Activated naive CD4-positive, alpha-beta T cell treated with anti-CD3 and anti-CD28 coated beads, Interleukin-2, amount 50 U/mL, for 72 hours (primary cell): ENCODE measurements around the gene CLEC5A. TPM values are rescaled to one million over a fixed set of nuclear protein-coding genes. Genes with fewer than 3 reads are reported as not detected.
A peak's percentile ranks its signal among the peaks of the same experiment; 100 is the strongest.
"Not testable (repeated sequence)": the region's sequence is repeated elsewhere in the genome, so short reads cannot be mapped to it uniquely, and the experiment has no call there.

Experiments used
- ATAC-seq, 2 donors: fragments of 150-1000 bp; cut with Tn5 transposase; 2 replicates each; pipeline ENCODE4 v1.10.0; 2021; ENCODE audit warnings: mild to moderate bottlenecking in 2 of 2, moderate library complexity in 2 of 2
- DNase-seq, 2 donors: peaks; one replicate each; pipeline ENCODE4 v3.0.0; 2021 to 2022; ENCODE audit warnings: low spot score in 2 of 2
- H3K27ac Mint-ChIP-seq, 2 donors: one replicate each; pipeline ENCODE4 v1.8.0; 2022; ENCODE audit warnings: mild to moderate bottlenecking in 2 of 2, mixed read lengths in 2 of 2
- H3K36me3 Mint-ChIP-seq, 2 donors: one replicate each; pipeline ENCODE4 v1.8.0; 2022; ENCODE audit warnings: mixed read lengths in 2 of 2
- H3K9me3 Mint-ChIP-seq, 2 donors: one replicate each; pipeline ENCODE4 v1.8.0; 2022; ENCODE audit warnings: mixed read lengths in 2 of 2
- total RNA-seq, 2 donors: library from RNA; stranded (reverse); gene quantifications; one replicate each; pipeline ENCODE4 v1.2.3, GENCODE V29; 2022

The CLEC5A gene
- total RNA-seq, 2 donors from 2014 or later: not detected

DNA sequence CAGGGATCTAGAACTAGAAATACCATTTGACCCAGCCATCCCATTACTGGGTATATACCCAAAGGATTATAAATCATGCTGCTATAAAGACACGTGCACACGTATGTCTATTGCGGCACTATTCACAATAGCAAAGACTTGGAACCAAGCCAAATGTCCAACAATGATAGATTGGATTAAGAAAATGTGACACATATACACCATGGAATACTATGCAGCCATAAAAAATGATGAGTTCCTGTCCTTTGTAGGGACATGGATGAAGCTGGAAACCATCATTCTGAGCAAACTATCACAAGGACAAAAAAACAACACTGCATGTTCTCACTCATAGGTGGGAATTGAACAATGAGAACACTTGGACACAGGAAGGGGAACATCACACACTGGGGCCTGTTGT lies 47.4 kb downstream of the CLEC5A start:
- not testable (repeated sequence) for ATAC-seq, H3K36me3 Mint-ChIP-seq, DNase-seq, H3K27ac Mint-ChIP-seq, H3K9me3 Mint-ChIP-seq

DNA sequence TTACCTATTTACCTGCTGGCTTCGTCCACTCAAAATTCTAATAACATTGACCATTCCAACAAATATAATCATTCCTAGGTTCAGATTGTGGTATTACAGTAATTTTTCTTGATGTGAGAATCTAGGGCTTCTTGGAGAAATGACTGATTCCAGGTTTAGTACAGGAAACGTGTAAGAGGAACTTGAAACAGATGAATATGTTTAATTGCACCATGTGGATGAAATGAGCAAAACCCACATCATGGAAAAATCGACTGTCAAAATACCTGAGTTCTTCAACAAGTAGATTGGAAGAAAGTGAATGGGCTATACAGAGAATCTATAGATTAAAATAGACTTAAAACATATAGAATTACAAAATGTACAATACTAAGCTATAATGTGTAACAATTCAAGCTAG lies 55.4 kb downstream of the CLEC5A start:
- Mint-ChIP-seq H3K9me3 (no peaks in the 10 kb centered on the region), H3K36me3 (no peaks in the 10 kb centered on the region), H3K27ac (no peak overlapping the region)
- DNase-seq: no peak
- no peak for ATAC-seq

DNA sequence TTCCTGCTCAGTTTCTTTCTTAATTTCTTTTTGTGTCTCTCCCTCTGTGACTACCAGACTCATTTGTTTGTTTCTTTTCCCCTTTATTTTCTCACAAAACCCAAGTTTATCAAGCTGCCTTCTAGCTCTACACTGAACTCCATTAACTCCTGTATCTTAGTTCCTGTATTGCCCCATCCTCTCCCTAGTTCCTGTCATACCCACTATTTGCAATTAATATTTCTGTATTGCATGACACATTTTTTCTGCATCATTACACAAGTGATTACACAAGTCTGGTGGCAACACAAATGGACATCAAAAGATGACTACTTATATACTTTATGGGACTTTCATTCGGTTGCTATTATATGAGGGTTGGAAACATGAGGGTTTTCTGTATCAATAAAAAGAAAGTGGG lies 57.5 kb downstream of the CLEC5A start:
- Mint-ChIP-seq H3K36me3 (no peaks in the 10 kb centered on the region), H3K9me3 (peaks cover 0 to 7% of the 10 kb centered on the region in 2 donors), H3K27ac (no peak overlapping the region)
- DNase-seq (no peak), ATAC-seq (no peak)

DNA sequence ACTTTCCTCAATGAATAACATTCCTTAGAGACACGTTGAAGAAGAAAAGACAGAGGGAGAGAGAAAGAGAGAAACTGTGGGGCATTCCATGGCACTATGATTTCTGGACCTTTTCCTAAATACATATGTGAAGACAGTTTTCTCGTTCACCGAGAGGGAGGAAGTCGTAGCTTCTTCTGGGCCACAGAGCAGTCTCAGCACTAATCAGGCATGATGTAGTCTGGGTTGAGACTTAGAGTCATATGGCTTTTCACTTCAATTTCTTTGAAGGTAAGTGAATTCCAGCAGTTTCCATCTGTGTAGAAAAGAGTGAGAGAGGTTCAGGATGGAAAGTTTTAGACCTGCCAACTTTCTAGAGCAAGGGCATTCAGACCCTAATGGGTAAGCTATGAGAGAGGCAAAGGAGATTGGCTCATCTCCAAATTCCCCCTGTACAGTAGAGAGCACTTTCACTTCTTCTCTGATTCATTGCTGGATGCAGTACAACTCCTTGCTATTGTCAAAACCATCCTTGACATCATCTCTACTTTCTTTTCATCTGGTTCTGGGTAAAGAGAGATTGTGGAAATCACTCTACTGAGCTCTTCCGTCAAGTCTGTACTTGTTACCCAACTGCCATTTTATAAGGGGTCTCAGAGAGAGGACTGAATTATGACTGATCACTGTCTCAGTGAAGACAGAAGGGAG lies 62.1 kb downstream of the CLEC5A start:
- Mint-ChIP-seq H3K9me3 (peaks cover 0 to 7% of the 10 kb centered on the region in 2 donors), H3K27ac (no peak overlapping the region), H3K36me3 (no peaks in the 10 kb centered on the region)
- DNase-seq (no peak), ATAC-seq (peak; percentile 33 to 83)

DNA sequence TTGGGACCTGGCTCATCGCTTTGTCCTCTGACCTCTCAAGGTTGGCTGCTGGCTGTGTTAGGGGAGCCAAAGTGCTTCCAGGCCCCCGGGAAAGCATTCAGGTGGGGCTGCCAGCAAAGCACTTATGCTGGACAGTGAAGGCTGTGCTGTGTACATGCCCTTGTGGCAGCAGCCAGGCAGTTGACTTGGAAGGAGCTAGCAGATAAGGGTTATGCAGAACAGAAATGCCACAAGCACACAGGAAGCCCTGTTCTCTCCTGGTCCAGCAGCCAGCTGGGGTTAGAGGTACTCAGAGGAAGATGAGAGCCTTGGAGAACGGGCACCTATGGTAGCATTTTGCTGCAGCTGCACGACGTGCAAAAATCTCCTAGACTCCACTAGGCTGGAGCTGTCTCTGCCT lies 65.8 kb downstream of the CLEC5A start:
- Mint-ChIP-seq H3K9me3 (peaks cover 0 to 7% of the 10 kb centered on the region in 2 donors), H3K36me3 (no peaks in the 10 kb centered on the region), H3K27ac (no peak overlapping the region)
- no peak for DNase-seq
- no peak for ATAC-seq

DNA sequence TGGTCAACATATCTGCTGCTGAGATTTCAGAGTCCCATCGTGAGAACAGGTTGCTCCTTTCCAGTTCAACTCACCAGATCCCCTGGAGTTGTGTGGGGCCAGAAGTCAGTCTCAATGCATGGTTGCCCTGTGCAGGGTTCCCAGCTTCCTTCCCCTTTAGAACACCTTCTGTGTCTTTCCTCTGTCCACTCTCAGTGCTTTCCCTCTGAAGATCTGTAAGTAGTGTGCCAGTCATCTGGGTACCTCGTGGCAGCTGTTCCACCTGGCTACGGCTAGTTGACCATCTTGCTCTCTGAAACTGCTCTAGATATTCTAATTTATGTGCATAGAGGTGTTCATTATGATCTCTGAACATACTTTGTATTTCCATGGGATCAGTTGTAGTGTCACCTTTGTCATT lies 69.4 kb downstream of the CLEC5A start:
- no peak overlapping the region for H3K27ac Mint-ChIP-seq
- peaks cover 0 to 4% of the 10 kb centered on the region in 2 donors for H3K9me3 Mint-ChIP-seq
- no peak for ATAC-seq

More for the DNA sequence above, 69.4 kb downstream of the CLEC5A start:
- no peak for DNase-seq
- H3K36me3 Mint-ChIP-seq: no peaks in the 10 kb centered on the region

Other genes with a start within 250 kb of the CLEC5A start
- 10 to 100 TPM; 21.4 to 40.1 TPM for gene DENND11, start 244.8 kb downstream of the CLEC5A start, total RNA-seq
- gene WEE2, start 238.6 kb downstream of the CLEC5A start, total RNA-seq: not detected
- 100 to 1,000 TPM; 174 to 221 TPM for gene SSBP1, start 208.6 kb downstream of the CLEC5A start, total RNA-seq
- gene TAS2R3, start 182.9 kb downstream of the CLEC5A start, total RNA-seq: 1 to 10 TPM; 1.8 to 2.1 TPM
- gene TAS2R4, start 170.3 kb downstream of the CLEC5A start, total RNA-seq: 1 to 10 TPM in 1 of 2 donors, under 1 TPM in 1; 0.96 to 1.0 TPM
- gene TAS2R5, start 156.8 kb downstream of the CLEC5A start, total RNA-seq: 1 to 10 TPM; 1.7 to 2.7 TPM
- not detected for gene PRSS37, start 105.5 kb downstream of the CLEC5A start, total RNA-seq
- gene OR9A4, start 30.6 kb downstream of the CLEC5A start, total RNA-seq: not detected
- not detected for gene TAS2R38, start 26.8 kb upstream of the CLEC5A start, total RNA-seq
- gene MGAM, start 48.9 kb upstream of the CLEC5A start, total RNA-seq: under 1 TPM in 1 of 2 donors, not detected in 1; 0.02 TPM
- not detected for gene MGAM2, start 164.7 kb upstream of the CLEC5A start, total RNA-seq